GM21367 (cell line): Measurements from ENCODE around the gene SDCBP2.

Source experiments
- ATAC-seq: cut with Tn5 transposase; IDR thresholded peaks from one replicate; pipeline ENCODE4 v1.9.1; 2021; ENCODE audit not compliant: unreplicated experiment

Gene SDCBP2

GRCh38 chr20:1328680-1329330 is at the start of gene SDCBP2:
Gene SDCBP2, minus strand, starts transcription at chr20:1329139. Its CDS starts 8,723 bp downstream, at chr20:1320416.
- no peak for ATAC-seq

GRCh38 chr20:1378735-1379125 is 49.8 kb upstream of the SDCBP2 start:
- no peak for ATAC-seq

GRCh38 chr20:1377984-1378734 is 49.2 kb upstream of the SDCBP2 start:
- no peak for ATAC-seq

- no peak for ATAC-seq
These were observed 48.5 kb upstream of the SDCBP2 start for GRCh38 chr20:1377341-1377871.

GRCh38 chr20:1376408-1377270 is 47.7 kb upstream of the SDCBP2 start:
- ATAC-seq = no peak

GRCh38 chr20:1376007-1376406 is 47.1 kb upstream of the SDCBP2 start:
- no peak for ATAC-seq

GRCh38 chr20:1375515-1375914 is 46.6 kb upstream of the SDCBP2 start:
- no peak for ATAC-seq

GRCh38 chr20:1374246-1374645 is 45.3 kb upstream of the SDCBP2 start:
- ATAC-seq = no peak

- no peak for ATAC-seq
These were observed 44.7 kb upstream of the SDCBP2 start for GRCh38 chr20:1373614-1374013.

- ATAC-seq = no peak
These were observed 44.1 kb upstream of the SDCBP2 start for GRCh38 chr20:1373036-1373435.

GRCh38 chr20:1371830-1372539 is 43.0 kb upstream of the SDCBP2 start:
- no peak for ATAC-seq

- no peak for ATAC-seq
These were observed 42.4 kb upstream of the SDCBP2 start for GRCh38 chr20:1371202-1371782.

GRCh38 chr20:1370548-1371110 is 41.7 kb upstream of the SDCBP2 start:
- no peak for ATAC-seq

GRCh38 chr20:1369970-1370369 is 41.0 kb upstream of the SDCBP2 start:
- no peak for ATAC-seq

- ATAC-seq = no peak
These were observed 39.7 kb upstream of the SDCBP2 start for GRCh38 chr20:1368448-1369199.

- no peak for ATAC-seq
These were observed 38.5 kb upstream of the SDCBP2 start for GRCh38 chr20:1367479-1367878.

- ATAC-seq = no peak
These were observed 35.2 kb upstream of the SDCBP2 start for GRCh38 chr20:1364106-1364505.

GRCh38 chr20:1363522-1363921 is 34.6 kb upstream of the SDCBP2 start:
- no peak for ATAC-seq

GRCh38 chr20:1362484-1362883 is 33.5 kb upstream of the SDCBP2 start:
- no peak for ATAC-seq
